Stimulated activated CD8-positive, alpha-beta memory T cell treated with anti-CD3 and anti-CD28 coated beads, Interleukin-12 subunit alpha, Interleukin-12 subunit beta, amount 100 ng/mL, for 24 hours (primary cell): ENCODE data around the gene HOPX.
"Not testable (repeated sequence)": the region's sequence is repeated elsewhere in the genome, so short reads cannot be mapped to it uniquely, and the experiment has no call there.

Experiments used
- DNase-seq: peaks from one replicate; pipeline ENCODE4 v3.0.0-alpha.2; 2020; ENCODE audit errors: extremely low read depth

HOPX gene, protein sequence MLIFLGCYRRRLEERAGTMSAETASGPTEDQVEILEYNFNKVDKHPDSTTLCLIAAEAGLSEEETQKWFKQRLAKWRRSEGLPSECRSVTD

DNA sequence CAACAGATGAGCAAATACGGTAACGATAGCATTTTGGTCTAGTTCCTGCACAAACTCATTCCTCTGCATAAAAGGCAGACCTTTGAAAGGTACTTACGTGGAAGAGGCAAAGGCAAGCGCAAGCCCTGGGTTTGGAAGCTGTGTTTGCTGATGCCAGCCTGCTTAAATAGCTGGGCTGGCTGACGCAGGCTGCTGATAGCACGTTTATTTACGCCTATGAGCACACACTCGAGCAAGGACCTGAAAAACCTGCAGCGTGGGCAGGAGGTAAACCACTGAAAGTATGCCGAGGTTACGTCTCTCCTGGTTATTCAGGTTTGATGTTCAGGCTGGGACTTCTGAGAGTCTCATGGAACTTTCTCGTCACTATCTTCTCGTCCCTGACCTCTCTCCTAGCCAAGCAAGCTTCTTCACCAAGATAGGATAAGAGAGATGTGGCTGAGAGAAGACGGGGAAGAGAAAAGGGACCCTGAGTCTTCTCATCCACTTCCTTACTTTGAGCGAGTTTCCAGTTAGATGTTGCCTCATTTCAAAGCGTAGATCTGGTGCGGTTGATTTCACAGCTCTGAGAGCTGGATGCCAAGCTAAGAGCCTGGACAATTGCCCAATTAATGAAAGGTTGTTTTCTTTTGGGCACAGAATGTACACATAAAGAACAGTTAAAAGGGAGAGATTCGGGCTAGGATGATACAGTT, at the start of gene HOPX:
Gene HOPX, minus strand, starts transcription at position 139 of the 695 bp plus-strand sequence. CDS start 23,480 bp downstream, outside the sequence.
- peak; percentile 21 for DNase-seq

DNA sequence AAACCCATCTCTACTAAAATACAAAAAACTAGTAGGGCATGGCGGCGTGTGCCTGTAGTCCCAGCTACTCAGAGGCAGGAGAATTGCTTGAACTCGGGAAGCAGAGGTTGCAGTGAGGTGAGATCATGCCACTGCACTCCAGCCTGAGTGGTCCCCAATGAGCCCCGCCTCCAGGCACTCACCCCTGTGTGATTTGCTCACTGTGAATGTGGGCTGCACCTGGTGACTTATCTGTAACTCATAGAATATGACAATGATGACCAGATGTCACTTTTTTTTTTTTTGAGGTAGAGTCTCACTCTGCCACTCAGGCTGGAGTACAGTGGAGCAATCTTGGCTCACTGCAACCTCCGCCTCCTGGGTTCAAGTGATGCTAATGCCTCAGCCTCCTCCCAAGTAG, 49.0 kb upstream of the HOPX start:
- DNase-seq, result no peak

GRCh38 chr4:56728512-56728911, 47.4 kb upstream of the HOPX start:
- no peak for DNase-seq

DNA sequence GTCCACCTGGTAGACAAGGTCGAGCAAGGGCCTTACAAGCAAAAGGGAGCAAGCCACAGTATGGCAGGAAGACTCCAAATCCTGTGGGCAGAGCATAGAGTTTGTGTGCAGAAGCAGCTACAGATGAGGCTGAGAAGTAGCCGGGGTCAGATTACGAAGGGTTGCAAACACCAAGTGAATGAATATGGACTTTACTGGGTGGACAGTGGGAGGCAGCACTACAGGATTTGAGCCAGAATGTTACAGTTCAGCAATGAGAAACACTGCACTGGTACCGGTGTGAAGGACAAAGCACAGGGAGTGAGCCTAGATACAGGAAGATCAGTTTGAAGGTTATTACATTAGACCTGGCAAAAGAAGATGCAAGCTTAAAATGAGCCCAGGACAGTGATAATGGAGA, 46.1 kb upstream of the HOPX start:
- no peak for DNase-seq

DNA sequence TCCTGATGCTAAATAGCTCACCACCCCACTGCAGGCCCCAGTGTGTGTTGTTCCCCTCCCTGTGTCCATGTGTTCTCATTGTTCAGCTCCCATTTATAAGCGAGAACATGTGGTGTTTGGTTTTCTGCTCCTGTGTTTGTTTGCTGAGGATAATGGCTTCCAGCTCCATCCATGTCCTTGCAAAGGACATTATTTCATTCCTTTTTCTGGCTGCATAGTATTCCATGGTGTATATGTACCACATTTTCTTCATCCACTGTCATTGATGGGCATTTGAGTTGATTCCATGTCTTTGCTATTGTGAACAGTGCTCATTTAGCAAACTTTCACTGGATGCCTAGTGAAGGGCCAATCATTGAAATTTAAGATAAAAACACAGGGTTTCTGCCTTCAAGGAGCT, 45.5 kb upstream of the HOPX start:
- not testable (repeated sequence) for DNase-seq

- DNase-seq, result no peak
Measured at GRCh38 chr4:56723659-56724230, 42.6 kb upstream of the HOPX start.

GRCh38 chr4:56723201-56723605, 42.1 kb upstream of the HOPX start:
- no peak for DNase-seq

- no peak for DNase-seq
Measured at GRCh38 chr4:56708146-56708545, 27.1 kb upstream of the HOPX start.

GRCh38 chr4:56705966-56706365, 24.9 kb upstream of the HOPX start:
- DNase-seq, result no peak

DNA sequence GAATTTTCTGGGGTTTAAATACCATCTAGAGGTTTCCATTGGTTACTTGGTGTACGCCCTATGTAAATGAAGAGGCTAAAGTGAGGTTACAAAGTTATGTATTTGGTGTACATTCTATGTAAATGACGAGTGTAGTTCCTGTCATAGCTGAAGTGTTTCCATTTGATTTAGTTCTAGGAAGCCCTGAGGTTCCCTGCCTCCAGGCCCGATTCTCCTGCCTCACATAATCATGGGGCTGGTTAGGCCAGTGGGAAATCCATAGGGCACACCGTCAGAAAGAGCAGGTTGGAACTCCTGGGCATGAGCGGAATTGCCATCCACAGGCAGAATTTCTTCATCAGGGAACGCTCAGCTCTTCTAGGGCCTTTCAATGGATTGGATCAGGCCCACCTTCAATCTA, 24.2 kb upstream of the HOPX start:
- DNase-seq, result no peak

GRCh38 chr4:56704089-56704871, 23.2 kb upstream of the HOPX start:
- no peak for DNase-seq

DNA sequence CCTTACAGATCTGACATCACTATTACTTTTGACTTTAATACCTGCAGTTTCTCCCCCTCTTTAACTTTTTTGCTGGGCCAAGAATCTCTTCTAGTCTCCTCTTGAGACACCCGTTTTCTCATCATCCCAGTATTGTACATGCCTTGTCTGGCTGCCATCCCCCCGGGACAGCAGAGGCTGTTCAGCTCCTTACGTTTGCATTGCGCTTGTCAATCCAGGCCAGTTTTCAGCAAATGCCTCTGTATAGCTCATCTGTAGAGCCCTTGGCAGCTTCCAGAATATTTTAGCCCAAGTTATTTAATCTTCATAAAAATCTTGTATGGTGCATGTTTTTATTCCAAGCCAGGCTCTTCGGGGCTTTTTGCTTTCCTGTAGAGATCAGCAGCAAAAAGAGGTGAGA, 22.3 kb upstream of the HOPX start:
- no peak for DNase-seq

- no peak for DNase-seq
Measured at GRCh38 chr4:56701644-56702043, 20.5 kb upstream of the HOPX start.

DNA sequence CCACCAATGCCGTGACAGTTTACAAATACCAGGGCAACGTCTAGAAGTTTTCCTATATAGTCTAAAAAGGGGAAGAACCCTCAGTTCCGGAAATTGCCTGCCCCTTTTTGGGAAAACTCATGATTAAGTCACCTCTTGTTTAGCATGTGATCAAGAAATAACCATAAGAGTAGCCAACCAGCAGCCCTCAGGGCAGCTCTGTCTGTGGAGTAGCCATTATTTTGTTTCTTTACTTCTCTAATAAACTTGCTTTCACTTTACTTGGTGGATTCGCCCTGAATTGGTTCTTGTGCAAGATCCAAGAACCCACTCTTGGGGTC, 20.0 kb upstream of the HOPX start:
- no peak for DNase-seq

DNA sequence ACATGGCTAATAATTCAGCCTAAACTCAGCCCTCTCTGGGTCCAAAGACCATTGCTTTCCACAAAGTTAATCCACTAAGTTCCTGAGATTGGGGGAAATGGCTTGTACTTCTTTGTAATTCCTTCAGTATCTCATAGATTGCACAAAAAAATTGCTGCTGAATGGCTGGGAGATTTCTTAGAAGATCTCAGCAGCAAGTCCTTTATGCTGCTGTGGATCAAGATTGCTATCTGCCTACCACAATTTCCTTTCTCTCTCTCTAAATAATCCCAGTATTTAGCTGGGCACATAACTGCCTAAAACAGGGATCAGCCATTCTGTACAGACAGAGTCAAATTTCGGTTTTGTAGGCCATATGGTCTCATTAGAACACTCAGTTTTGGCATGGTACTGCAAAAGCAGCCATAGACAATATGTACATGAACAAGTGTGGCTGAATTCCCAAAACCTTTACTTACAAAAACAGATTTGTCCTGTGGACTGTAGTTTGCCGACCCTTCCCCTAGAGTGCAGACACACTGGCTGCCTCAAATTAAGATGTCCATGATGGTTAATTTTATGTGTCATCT, 18.5 kb upstream of the HOPX start:
- DNase-seq, result no peak

- no peak for DNase-seq
Measured at GRCh38 chr4:56698329-56698728, 17.2 kb upstream of the HOPX start.

- DNase-seq, result no peak
Measured at GRCh38 chr4:56696056-56696455, 15.0 kb upstream of the HOPX start.

GRCh38 chr4:56693476-56693875, 12.4 kb upstream of the HOPX start:
- not testable (repeated sequence) for DNase-seq

GRCh38 chr4:56692576-56692975, 11.5 kb upstream of the HOPX start:
- DNase-seq, result no peak

GRCh38 chr4:56691425-56691824, 10.3 kb upstream of the HOPX start:
- DNase-seq, result no peak

DNA sequence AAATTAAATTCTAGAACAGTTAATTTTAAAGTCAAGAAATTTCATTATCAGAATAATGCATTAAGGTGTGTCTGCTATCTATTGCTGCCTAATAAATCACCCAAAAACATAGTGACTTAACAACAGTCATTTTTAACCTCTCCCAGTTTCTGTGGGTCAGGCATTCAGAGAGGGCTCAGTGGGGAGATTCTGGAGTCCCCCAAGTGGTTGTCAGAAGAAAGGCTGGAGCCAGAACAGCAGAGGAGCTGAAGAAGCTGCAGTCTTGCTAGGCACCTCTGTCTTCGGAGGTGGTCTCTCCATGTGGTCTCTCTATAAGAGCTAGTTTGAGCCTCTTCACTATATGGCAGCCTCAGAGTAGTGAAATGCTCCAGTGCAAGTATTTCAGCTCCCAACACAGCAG, 9.3 kb upstream of the HOPX start:
- no peak for DNase-seq

GRCh38 chr4:56689201-56689969, 8.3 kb upstream of the HOPX start:
- no peak for DNase-seq
